WERI-Rb-1 (cell line): ENCODE measurements around the gene HEMK1.

ENCODE experiments used
- DNase-seq: peaks from one replicate; pipeline ENCODE4 v3.0.0-alpha.2; 2020
- H3K27ac ChIP-seq: fragments of 250-450 bp; sonication (Bioruptor Pico); 2 replicates; pipeline ENCODE4 v1.5.1; 2020; ENCODE audit warnings: mild to moderate bottlenecking, moderate library complexity
- H3K27me3 ChIP-seq: fragments of 250-450 bp; sonication (Bioruptor Pico); 2 replicates; pipeline ENCODE4 v1.5.1; 2021; ENCODE audit warnings: mild to moderate bottlenecking, low read depth, moderate library complexity; ENCODE audit not compliant: insufficient read depth, severe bottlenecking
- H3K36me3 ChIP-seq: fragments of 250-450 bp; sonication (Bioruptor Pico); 2 replicates; pipeline ENCODE4 v1.5.1; 2020; ENCODE audit warnings: mild to moderate bottlenecking, moderate library complexity
- H3K4me3 ChIP-seq: 2 replicates; pipeline ENCODE4 v1.5.1; 2011; ENCODE audit warnings: low read depth, mild to moderate bottlenecking, control low read depth, low read length
- H3K9me3 ChIP-seq: fragments of 250-450 bp; sonication (Bioruptor Pico); 2 replicates; pipeline ENCODE4 v1.5.1; 2021; ENCODE audit warnings: mild to moderate bottlenecking, moderate library complexity; ENCODE audit not compliant: severe bottlenecking
- CTCF ChIP-seq: IDR thresholded peaks from 2 replicates; pipeline ENCODE4 v1.5.1; 2011; ENCODE audit warnings: low read depth, mild to moderate bottlenecking, control low read depth, inconsistent platforms, low read length

The HEMK1 gene

GRCh38 chr3:50607271-50608091 lies 38.2 kb downstream of the HEMK1 start:
- no peaks in the 10 kb centered on the region for H3K9me3 ChIP-seq
- peaks cover 28% of the 10 kb centered on the region for H3K36me3 ChIP-seq
- TF ChIP-seq CTCF = no peak
- H3K27me3 ChIP-seq = no peaks in the 10 kb centered on the region
- H3K27ac ChIP-seq = no peak overlapping the region
- DNase-seq = no peak
- no peak overlapping the region for H3K4me3 ChIP-seq

GRCh38 chr3:50608278-50608677 lies 39.0 kb downstream of the HEMK1 start:
- H3K27me3 ChIP-seq = no peaks in the 10 kb centered on the region
- H3K4me3 ChIP-seq = no peak overlapping the region
- no peak overlapping the region for H3K27ac ChIP-seq
- no peak for DNase-seq
- TF ChIP-seq CTCF = no peak
- H3K36me3 ChIP-seq = peaks cover 28% of the 10 kb centered on the region
- H3K9me3 ChIP-seq = no peaks in the 10 kb centered on the region

GRCh38 chr3:50609071-50609762 lies 39.9 kb downstream of the HEMK1 start:
- Histone ChIP-seq H3K36me3 (peaks cover 28% of the 10 kb centered on the region), H3K27ac (no peak overlapping the region), H3K4me3 (no peak overlapping the region), H3K27me3 (no peaks in the 10 kb centered on the region), H3K9me3 (no peaks in the 10 kb centered on the region)
- DNase-seq = no peak
- TF ChIP-seq CTCF = no peak

GRCh38 chr3:50609763-50610085 lies 40.4 kb downstream of the HEMK1 start:
- H3K27ac ChIP-seq = no peak overlapping the region
- H3K36me3 ChIP-seq = peaks cover 28% of the 10 kb centered on the region
- H3K4me3 ChIP-seq = no peak overlapping the region
- DNase-seq = no peak
- no peaks in the 10 kb centered on the region for H3K27me3 ChIP-seq
- H3K9me3 ChIP-seq = no peaks in the 10 kb centered on the region
- no peak for TF ChIP-seq CTCF

- Histone ChIP-seq H3K27ac (peak overlapping the region; percentile 85; the same call in 1 of the 2 replicates), H3K9me3 (no peaks in the 10 kb centered on the region), H3K36me3 (peaks cover 28% of the 10 kb centered on the region), H3K4me3 (peak overlapping the region; percentile 73), H3K27me3 (no peaks in the 10 kb centered on the region)
- TF ChIP-seq CTCF = no peak
- DNase-seq = no peak
Measured at GRCh38 chr3:50610181-50610971, 41.1 kb downstream of the HEMK1 start.
